IMR-90 (cell line): ENCODE results near the gene CRYZL1. TPM values are rescaled to one million over a fixed set of nuclear protein-coding genes. Genes with fewer than 3 reads are reported as not detected.

Experiments
- ATAC-seq: fragments of 200-7000 bp; cut with Tn5 transposase; 2 replicates; pipeline ENCODE4 v1.9.1; 2020; ENCODE audit warnings: low read depth, mild to moderate bottlenecking, moderate library complexity
- BruUV-seq: library from RNA; stranded (reverse); fragments of 400-500 nt; replicated peaks from 2 replicates; lab custom pipeline; 2021; lab: Mats Ljungman, UMichigan
- CTCF ChIA-PET: fragments of 300-600 bp; formaldehyde crosslinking; extraction: SDS; loops from one replicate; lab custom pipeline; 2021; ENCODE audit warnings: antibody characterized with exemption; lab: Yijun Ruan, JAX
- POLR2A ChIA-PET: fragments of 300-600 bp; sonication (Branson Sonifier 250); formaldehyde crosslinking; loops from one replicate; lab custom pipeline; 2022; ENCODE audit warnings: antibody characterized with exemption; ENCODE audit not compliant: unreplicated experiment; lab: Charles Lee
- DNase-seq: peaks from one replicate; pipeline ENCODE4 v3.0.0; 2013
- H2AFZ ChIP-seq: replicated peaks from 2 replicates; pipeline ENCODE3; 2013; ENCODE audit warnings: low read length, mild to moderate bottlenecking; ENCODE audit not compliant: poor library complexity
- H2AK5ac ChIP-seq: 2 replicates; pipeline ENCODE4 v1.6.1; 2013; ENCODE audit warnings: low read depth, low read length, inconsistent platforms
- H2AK9ac ChIP-seq: replicated peaks from 2 replicates; pipeline ENCODE3; 2013; ENCODE audit warnings: mild to moderate bottlenecking, low read depth, low read length, moderate library complexity; ENCODE audit not compliant: poor library complexity
- H2BK120ac ChIP-seq: 2 replicates; pipeline ENCODE4 v1.6.1; 2013; ENCODE audit warnings: low read depth, low read length, inconsistent platforms
- H2BK15ac ChIP-seq: 3 replicates; pipeline ENCODE4 v1.6.1; 2013; ENCODE audit warnings: low read depth, low read length, inconsistent platforms
- H2BK20ac ChIP-seq: 2 replicates; pipeline ENCODE4 v1.6.1; 2013; ENCODE audit warnings: low read depth, mild to moderate bottlenecking, inconsistent platforms, low read length, moderate library complexity
- H2BK5ac ChIP-seq: 2 replicates; pipeline ENCODE4 v1.6.1; 2013; ENCODE audit warnings: mild to moderate bottlenecking, low read depth, low read length, inconsistent platforms; ENCODE audit not compliant: poor library complexity, severe bottlenecking
- H3K14ac ChIP-seq: replicated peaks from 2 replicates; pipeline ENCODE4 v1.6.1; 2013; ENCODE audit warnings: low read depth, low read length, inconsistent platforms
- H3K18ac ChIP-seq: 2 replicates; pipeline ENCODE4 v1.6.1; 2013; ENCODE audit warnings: low read depth, low read length, control low read depth
- H3K23ac ChIP-seq: 2 replicates; pipeline ENCODE4 v1.6.1; 2013; ENCODE audit warnings: low read depth, low read length, inconsistent platforms
- H3K27ac ChIP-seq: 2 replicates; pipeline ENCODE4 v1.5.1; 2013; ENCODE audit warnings: mild to moderate bottlenecking, control low read depth, low read length; ENCODE audit not compliant: insufficient read depth
- H3K27me3 ChIP-seq: 2 replicates; pipeline ENCODE4 v1.6.1; 2013; ENCODE audit warnings: low read length; ENCODE audit not compliant: control insufficient read depth, insufficient read depth
- H3K36me3 ChIP-seq: 2 replicates; pipeline ENCODE4 v1.6.1; 2013; ENCODE audit warnings: low read length, mixed read lengths; ENCODE audit not compliant: control insufficient read depth, insufficient read depth
- H3K4ac ChIP-seq: 2 replicates; pipeline ENCODE4 v1.6.1; 2013; ENCODE audit warnings: low read depth, low read length, inconsistent platforms
- H3K4me1 ChIP-seq: 2 replicates; pipeline ENCODE4 v1.6.1; 2013; ENCODE audit warnings: low read length, mixed read lengths; ENCODE audit not compliant: control insufficient read depth, insufficient read depth
- H3K4me2 ChIP-seq: 2 replicates; pipeline ENCODE4 v1.6.1; 2013; ENCODE audit warnings: low read depth, mild to moderate bottlenecking, control low read depth, low read length, moderate library complexity
- H3K4me3 ChIP-seq: 2 replicates; pipeline ENCODE4 v1.5.1; 2013; ENCODE audit warnings: low read depth, mild to moderate bottlenecking, control low read depth, low read length, moderate library complexity; ENCODE audit not compliant: insufficient read depth
- H3K56ac ChIP-seq: 2 replicates; pipeline ENCODE4 v1.6.1; 2013; ENCODE audit warnings: low read length, inconsistent platforms; ENCODE audit not compliant: insufficient read depth; ENCODE audit errors: extremely low read depth
- H3K79me1 ChIP-seq, 2 experiments: 2 replicates each; pipeline ENCODE4 v1.6.1; 2013; ENCODE audit warnings: low read length in 2 of 2, inconsistent platforms in 1 of 2, low read depth in 1 of 2
- H3K9ac ChIP-seq: 2 replicates; pipeline ENCODE4 v1.6.1; 2013; ENCODE audit warnings: low read depth, low read length, control low read depth
- H3K9me1 ChIP-seq: 2 replicates; pipeline ENCODE4 v1.6.1; 2013; ENCODE audit warnings: low read length, inconsistent platforms; ENCODE audit not compliant: insufficient read depth
- H3K9me3 ChIP-seq: 2 replicates; pipeline ENCODE4 v1.6.1; 2013; ENCODE audit warnings: low read length; ENCODE audit not compliant: control insufficient read depth, insufficient read depth
- H4K20me1 ChIP-seq: 2 replicates; pipeline ENCODE4 v1.6.1; 2013; ENCODE audit warnings: low read length, inconsistent platforms; ENCODE audit not compliant: insufficient read depth
- H4K5ac ChIP-seq: 2 replicates; pipeline ENCODE4 v1.6.1; 2013; ENCODE audit warnings: mild to moderate bottlenecking, low read depth, low read length, control low read depth
- H4K8ac ChIP-seq, 2 experiments: 2 replicates each; pipeline ENCODE4 v1.6.1; 2013; ENCODE audit warnings: low read depth in 2 of 2, low read length in 2 of 2, control low read depth in 1 of 2, inconsistent platforms in 1 of 2
- H4K91ac ChIP-seq: 2 replicates; pipeline ENCODE4 v1.6.1; 2013; ENCODE audit warnings: low read depth, low read length, inconsistent platforms; ENCODE audit not compliant: insufficient read depth
- CEBPB ChIP-seq: IDR thresholded peaks from 2 replicates; pipeline ENCODE4 v1.6.1; 2012; ENCODE audit warnings: low read depth, low read length, improper control_type of control experiment
- CHD1 ChIP-seq: IDR thresholded peaks from 2 replicates; pipeline ENCODE4 v1.6.1; 2012; ENCODE audit warnings: low read depth, low read length, improper control_type of control experiment
- WGBS, 2 experiments: methylation state at CpG; one replicate each; pipeline versions ENCODE4 v1.1.5 to v1.1.7; 2013; ENCODE audit warnings: missing lambda C conversion rate in 2 of 2; ENCODE audit not compliant: insufficient read length in 1 of 2; ENCODE audit errors: extremely low coverage in 2 of 2; 5-methylcytosine and 5-hydroxymethylcytosine counted together
- dilution Hi-C: fragments of 300-500 bp; cut with HindIII; formaldehyde crosslinking; loops from one replicate; pipeline ENCODE4 v1.14.3; 2018; ENCODE audit warnings: low sequenced_read_pairs; ENCODE audit not compliant: unreplicated experiment
- in situ Hi-C: fragments of 300-500 bp; cut with MboI; formaldehyde crosslinking; loops from 3 replicates; pipeline ENCODE4 v1.14.3; 2019; ENCODE audit warnings: low sequenced_read_pairs, inconsistent platforms, mixed read lengths
- intact Hi-C: fragments of 100-400 bp; cut with micrococcal nuclease; formaldehyde crosslinking; loops from 2 replicates; pipeline ENCODE4 v1.10.0; 2022
- polyA plus RNA-seq, 3 experiments: library from polyadenylated mRNA; depleted of rRNA; stranded (reverse); fragments of >200 nt; gene quantifications; 2 replicates each; pipeline ENCODE4 v1.2.3, GENCODE V29; 2012; ENCODE audit warnings: low replicate concordance in 1 of 3
- total RNA-seq: library from RNA; depleted of rRNA; stranded (reverse); fragments of >200 nt; gene quantifications from 2 replicates; pipeline ENCODE4 v1.2.3, GENCODE V29; 2012

CRYZL1 gene
- total and polyA plus RNA-seq, 2 of the 4 experiments (the other 2 are of a cell fraction) = 19.9 to 28.5 TPM

DNA sequence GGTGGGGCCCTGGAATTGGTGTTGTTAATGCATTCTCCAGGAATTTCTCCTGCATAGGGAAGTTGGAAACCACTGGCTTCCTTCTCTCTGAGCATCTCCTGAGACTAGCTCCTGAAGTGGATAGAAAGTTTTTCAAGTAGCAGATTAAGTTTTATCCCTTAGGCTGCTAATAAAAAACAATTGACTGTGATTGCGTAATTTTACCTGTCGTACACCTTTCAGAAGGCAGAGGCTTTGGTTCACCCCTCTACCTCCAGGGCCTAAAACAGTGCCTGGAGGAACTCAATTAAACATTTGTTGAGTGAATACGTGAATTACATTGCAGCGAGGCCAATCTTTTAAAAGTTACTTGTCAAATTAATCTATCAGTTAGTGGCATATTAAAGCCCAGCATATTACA, 4.2 kb upstream of the CRYZL1 start:
- TF ChIP-seq CHD1 = no peak
- TF ChIP-seq CEBPB = peak; percentile 92
- Histone ChIP-seq H3K4ac (no peak overlapping the region), H4K91ac (no peak overlapping the region), H3K36me3 (no peaks in the 10 kb centered on the region; the same call in 1 of the 2 replicates), H3K9ac (no peak overlapping the region), H4K8ac (no peak overlapping the region), H2AK9ac (no peak overlapping the region), H3K14ac (no peak overlapping the region), H4K20me1 (peaks cover 17% of the 10 kb centered on the region; the same call in 1 of the 2 replicates), H2BK5ac (no peak overlapping the region), H3K18ac (no peak overlapping the region), H3K56ac (no peak overlapping the region), H2BK15ac (no peak overlapping the region), H2AK5ac (no peak overlapping the region), H2BK20ac (no peak overlapping the region), H3K27me3 (no peaks in the 10 kb centered on the region), H3K79me1 (peaks cover 17 to 70% of the 10 kb centered on the region in 2 experiments), H3K9me3 (no peaks in the 10 kb centered on the region), H3K27ac (no peak overlapping the region), H2AFZ (no peak overlapping the region), H2BK120ac (no peak overlapping the region), H4K5ac (no peak overlapping the region), H3K4me1 (peaks cover 7% of the 10 kb centered on the region; the same call in 1 of the 2 replicates), H3K4me3 (no peak overlapping the region), H3K23ac (no peak overlapping the region), H3K4me2 (no peak overlapping the region), H3K9me1 (peaks cover 7% of the 10 kb centered on the region)
- in situ Hi-C loops (loop anchor here (10.0 kb wide), 1 partner anchor 239 kb away; no protein-coding TSS in a partner anchor), intact Hi-C loops (no loop called here), dilution Hi-C loops (no loop called here)
- no CpG with 5 or more reads among the region's 4 CpGs for WGBS, 2 experiments
- ATAC-seq (no peak), DNase-seq (no peak)
- CTCF ChIA-PET = interaction anchor here (0.9 kb wide), 1 partner anchor 103 kb away, joined by 3 read pairs; no protein-coding TSS in a partner anchor
- BruUV-seq = no TSS peak
- POLR2A ChIA-PET = no interaction called here
